HG03064 (cell line): ENCODE data around the gene SERINC2.

Source experiments
- ATAC-seq: cut with Tn5 transposase; IDR thresholded peaks from one replicate; pipeline ENCODE4 v1.9.1; 2021; ENCODE audit warnings: low read depth; ENCODE audit not compliant: unreplicated experiment

Gene SERINC2

DNA sequence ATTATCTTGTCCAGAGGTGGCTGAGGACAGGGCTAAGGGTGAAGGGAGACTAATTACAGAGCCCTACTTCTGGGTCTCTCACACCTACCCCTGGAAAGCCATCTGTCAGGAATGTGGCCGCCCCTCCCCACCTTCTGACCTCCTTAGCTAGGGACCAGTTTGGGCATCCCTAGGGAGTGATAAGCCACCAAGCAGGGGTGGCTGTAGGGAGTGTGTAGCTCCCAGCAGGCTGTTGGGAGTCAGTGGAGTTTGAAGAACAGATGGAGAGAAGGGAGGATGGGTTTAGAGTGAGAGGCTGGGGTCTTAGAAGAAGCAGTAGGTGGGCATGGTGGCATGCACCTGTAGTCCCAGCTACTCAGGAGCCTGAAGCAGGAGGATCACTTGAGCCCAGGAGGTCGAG is 808 bp upstream of the SERINC2 start:
- ATAC-seq, result no peak

DNA sequence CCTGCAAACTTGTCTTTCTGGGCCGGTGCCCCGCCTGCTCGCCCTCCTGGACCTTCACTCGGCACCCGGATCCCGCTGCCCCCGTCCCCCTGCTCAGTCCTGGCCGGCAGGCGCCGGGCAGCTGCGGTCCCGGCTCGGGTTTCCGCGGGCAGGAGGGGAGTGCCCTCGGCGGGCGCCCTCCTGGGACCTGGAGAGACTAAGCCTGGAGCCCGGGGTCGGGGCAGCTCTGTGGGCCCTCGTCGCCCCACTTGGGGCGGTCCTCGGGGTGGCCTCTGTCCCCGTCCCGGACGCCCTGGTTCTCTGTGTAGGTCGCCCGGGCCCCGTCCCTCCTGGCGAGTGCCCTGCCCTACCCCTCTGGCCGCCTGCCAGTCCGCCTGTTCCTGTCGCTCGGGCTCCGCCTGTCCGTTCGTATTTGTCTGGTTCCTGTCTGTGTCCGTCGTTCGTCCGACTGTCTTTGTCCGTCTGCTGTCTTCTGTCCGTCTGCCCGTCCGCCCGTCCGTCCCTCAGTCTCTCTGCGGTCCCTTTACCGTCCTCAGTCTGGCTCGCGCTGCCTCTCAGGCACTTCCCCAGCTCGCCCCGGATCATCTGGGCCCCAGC is 490 bp downstream of the SERINC2 start:
- no peak for ATAC-seq

DNA sequence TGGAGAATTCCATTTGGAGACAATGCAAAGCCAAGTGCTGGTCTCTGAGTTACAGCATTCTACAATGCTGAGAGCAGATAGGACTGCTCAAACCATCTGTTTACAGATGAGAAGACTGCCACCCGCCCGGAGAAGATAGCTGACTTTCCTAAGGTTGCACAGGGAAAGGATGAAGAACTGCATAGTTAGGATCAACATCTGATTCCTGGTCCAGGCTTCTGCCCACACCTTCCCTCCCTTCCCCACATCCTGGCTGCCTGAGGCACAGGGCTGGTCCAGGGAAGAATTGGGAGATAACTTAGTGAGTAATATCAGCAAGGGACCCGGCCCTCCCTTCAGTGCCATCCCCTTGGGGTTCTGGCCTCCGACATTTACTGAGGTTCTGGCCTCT is 2.0 kb downstream of the SERINC2 start:
- ATAC-seq, result no peak

- no peak for ATAC-seq
Observed at GRCh38 chr1:31415658-31416057, 2.6 kb downstream of the SERINC2 start.

DNA sequence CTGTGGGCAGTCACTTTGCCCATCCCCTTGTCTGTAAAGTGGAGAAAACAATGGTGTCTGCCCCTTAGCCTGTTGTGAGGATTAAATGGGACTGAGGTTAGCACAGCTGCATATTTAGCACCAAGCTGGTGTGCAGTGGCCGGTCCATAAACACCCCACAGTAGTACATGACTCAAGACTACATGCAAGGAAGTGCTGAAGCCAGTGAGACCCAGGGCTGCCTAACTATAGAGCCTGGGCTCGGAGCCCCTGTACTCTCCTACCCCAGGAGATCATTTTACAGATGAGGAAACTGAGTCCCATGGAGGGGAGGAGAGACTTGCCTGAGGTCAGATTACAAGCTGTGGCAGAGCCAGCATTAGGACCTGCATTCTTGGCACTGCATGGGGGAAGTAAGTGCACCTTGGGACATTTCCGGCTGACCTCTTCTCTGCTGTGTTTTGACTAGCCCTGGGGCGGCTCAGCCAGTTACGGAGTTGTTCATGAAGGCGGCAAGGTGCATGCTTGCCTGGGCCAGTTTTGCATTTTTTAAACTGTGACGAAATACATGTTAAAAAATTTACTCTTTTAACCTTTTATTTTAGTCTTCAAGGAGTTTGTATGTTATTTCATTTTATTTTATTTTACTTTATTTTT is 3.2 kb downstream of the SERINC2 start:
- no peak for ATAC-seq

- no peak for ATAC-seq
Observed at GRCh38 chr1:31417148-31417547, 4.1 kb downstream of the SERINC2 start.

GRCh38 chr1:31418626-31419323 is 5.8 kb downstream of the SERINC2 start:
- ATAC-seq, result no peak

- no peak for ATAC-seq
Observed at GRCh38 chr1:31420716-31421115, 7.7 kb downstream of the SERINC2 start.

GRCh38 chr1:31421371-31422040 is 8.5 kb downstream of the SERINC2 start:
- ATAC-seq, result no peak

GRCh38 chr1:31422505-31423319 is 9.7 kb downstream of the SERINC2 start:
- no peak for ATAC-seq

GRCh38 chr1:31423418-31423947 is 10.5 kb downstream of the SERINC2 start:
- ATAC-seq, result peak; percentile 86

DNA sequence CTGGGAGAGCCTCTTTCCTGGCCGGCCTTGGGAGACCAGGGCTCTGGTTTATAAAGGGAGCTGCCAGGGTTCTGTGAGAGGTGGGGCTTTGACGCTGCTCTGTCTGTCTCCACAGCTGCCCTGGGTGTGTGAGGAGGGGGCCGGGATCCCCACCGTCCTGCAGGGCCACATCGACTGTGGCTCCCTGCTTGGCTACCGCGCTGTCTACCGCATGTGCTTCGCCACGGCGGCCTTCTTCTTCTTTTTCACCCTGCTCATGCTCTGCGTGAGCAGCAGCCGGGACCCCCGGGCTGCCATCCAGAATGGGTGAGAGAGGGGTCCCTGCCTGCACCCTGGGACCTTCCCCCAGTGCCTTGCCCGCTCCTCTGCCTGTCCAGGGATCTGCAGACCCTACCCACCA is 11.6 kb downstream of the SERINC2 start:
- ATAC-seq, result no peak

DNA sequence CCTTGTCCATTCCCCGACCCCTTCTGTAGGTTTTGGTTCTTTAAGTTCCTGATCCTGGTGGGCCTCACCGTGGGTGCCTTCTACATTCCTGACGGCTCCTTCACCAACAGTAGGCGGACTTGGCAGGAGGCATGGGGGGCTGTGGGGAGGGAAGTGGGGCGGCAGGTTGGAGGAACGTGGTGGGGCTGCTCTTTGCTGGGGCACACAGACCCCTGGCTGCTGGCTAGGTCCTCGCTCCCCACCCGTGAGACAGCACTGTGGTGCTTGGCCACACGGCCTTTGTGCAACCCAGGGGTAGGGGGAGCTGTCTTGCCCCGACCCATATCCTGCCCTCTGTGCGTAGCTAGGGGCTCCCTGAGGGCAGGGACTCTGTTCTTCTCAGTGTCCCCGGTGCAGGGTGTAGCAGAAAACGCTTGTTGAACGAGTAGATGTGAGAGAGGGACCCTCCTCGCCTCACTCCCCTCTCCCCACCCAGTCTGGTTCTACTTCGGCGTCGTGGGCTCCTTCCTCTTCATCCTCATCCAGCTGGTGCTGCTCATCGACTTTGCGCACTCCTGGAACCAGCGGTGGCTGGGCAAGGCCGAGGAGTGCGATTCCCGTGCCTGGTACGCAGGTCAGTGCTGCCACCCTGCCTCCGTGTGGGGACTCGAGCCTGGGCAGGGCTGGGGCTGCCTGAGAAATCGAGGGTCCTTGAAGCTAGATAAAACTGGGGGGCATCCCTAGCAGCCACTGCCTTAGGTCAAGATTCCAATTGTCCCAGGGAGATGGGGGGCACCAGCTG is 12.5 kb downstream of the SERINC2 start:
- no peak for ATAC-seq

DNA sequence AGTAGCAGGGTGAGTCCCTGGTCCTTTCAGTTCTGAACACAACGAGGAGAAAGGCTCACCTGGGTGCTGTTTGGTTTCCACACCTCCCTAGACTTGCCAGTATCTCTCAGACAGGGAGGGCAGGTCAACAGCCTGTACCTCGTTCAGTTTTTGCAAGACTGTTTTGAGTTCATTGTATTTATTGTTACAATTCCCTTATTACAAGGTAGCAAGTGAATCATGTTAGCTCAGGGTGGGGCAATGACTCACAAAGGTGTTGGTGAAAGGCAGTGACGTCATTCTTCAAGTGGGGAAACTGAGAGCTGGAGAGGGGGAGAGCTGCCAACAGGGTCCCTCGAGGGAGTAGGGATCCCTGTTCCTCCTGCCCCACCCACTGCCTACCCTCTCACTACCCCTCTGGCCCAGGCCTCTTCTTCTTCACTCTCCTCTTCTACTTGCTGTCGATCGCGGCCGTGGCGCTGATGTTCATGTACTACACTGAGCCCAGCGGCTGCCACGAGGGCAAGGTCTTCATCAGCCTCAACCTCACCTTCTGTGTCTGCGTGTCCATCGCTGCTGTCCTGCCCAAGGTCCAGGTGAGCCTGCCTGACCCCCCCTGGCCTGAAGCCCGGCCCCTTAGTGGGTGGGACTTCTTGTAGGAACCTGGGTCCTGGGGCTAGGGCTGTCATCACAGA is 13.4 kb downstream of the SERINC2 start:
- ATAC-seq, result no peak

DNA sequence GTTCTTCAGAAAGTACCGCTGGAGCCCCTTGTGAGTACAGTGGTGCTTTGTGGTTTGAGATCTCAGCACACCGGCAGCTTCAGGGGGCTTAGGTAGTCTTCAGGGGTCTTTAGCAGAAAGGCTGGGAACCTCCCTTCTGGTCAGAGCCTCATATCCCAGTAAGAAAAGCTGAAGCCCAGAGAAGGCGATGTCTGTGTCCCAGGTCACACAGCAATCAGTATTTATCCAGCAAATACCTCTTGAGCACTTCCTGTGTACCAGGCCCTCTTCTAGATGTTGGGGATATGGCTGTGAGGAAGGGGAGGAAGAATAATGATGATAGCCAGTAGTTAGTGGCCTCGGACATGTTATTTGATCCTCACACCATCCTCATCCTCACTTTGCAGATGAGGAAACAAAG is 14.3 kb downstream of the SERINC2 start:
- ATAC-seq, result no peak

- no peak for ATAC-seq
Observed at GRCh38 chr1:31428436-31429221, 15.6 kb downstream of the SERINC2 start.

- ATAC-seq, result no peak
Observed at GRCh38 chr1:31429583-31429982, 16.6 kb downstream of the SERINC2 start.
